CD14-positive monocyte (primary cell): Measurements from ENCODE around the gene DHX30. TPM values are rescaled to one million over a fixed set of nuclear protein-coding genes. Genes with fewer than 3 reads are reported as not detected.

Source experiments
- DNase-seq, 3 donors: peaks; one replicate each; pipeline ENCODE4 v3.0.0-alpha.2; 2011 to 2022
- H2AFZ ChIP-seq: 2 replicates; pipeline ENCODE4 v1.6.0; 2012; ENCODE audit warnings: mild to moderate bottlenecking, low read depth, low read length, inconsistent platforms; ENCODE audit not compliant: insufficient read depth, poor library complexity, severe bottlenecking
- H3K27ac ChIP-seq, 2 donors: 1 replicate in 1 of 2; 2 replicates in 1 of 2; pipeline ENCODE4 v1.5.1; 2012 to 2013; ENCODE audit warnings: low read length in 2 of 2, control low read depth in 1 of 2, inconsistent platforms in 1 of 2, low read depth in 1 of 2, mild to moderate bottlenecking in 1 of 2
- H3K27me3 ChIP-seq, 2 donors: one replicate each; pipeline versions ENCODE4 v1.6.0 to v1.6.1; 2011 to 2013; ENCODE audit warnings: low read length in 2 of 2; ENCODE audit not compliant: control insufficient read depth in 2 of 2, insufficient read depth in 2 of 2
- H3K36me3 ChIP-seq, 2 donors: replicated peaks in 1 of 2; 1 replicate in 1 of 2; 2 replicates in 1 of 2; pipeline versions ENCODE4 v1.5.1 to v1.6.1; 2012 to 2013; ENCODE audit warnings: low read length in 2 of 2, control low read depth in 1 of 2, inconsistent platforms in 1 of 2, mild to moderate bottlenecking in 1 of 2; ENCODE audit not compliant: insufficient read depth in 2 of 2, control insufficient read depth in 1 of 2
- H3K4me1 ChIP-seq, 2 donors: 1 replicate in 1 of 2; 2 replicates in 1 of 2; pipeline versions ENCODE4 v1.5.1 to v1.6.1; 2012 to 2013; ENCODE audit warnings: low read length in 2 of 2, control low read depth in 1 of 2, inconsistent platforms in 1 of 2, mild to moderate bottlenecking in 1 of 2, moderate library complexity in 1 of 2; ENCODE audit not compliant: insufficient read depth in 2 of 2, control insufficient read depth in 1 of 2
- H3K4me2 ChIP-seq: replicated peaks from 2 replicates; pipeline ENCODE3; 2012; ENCODE audit warnings: low read length, moderate library complexity, mild to moderate bottlenecking; ENCODE audit not compliant: poor library complexity, severe bottlenecking; ENCODE audit errors: extremely low read depth
- H3K4me3 ChIP-seq, 3 experiments: fragments of 200-600 bp in 1 of 3; sonication (generic) in 1 of 3; replicated peaks in 1 of 3; 1 replicate in 2 of 3; 2 replicates in 1 of 3; pipeline ENCODE4 v1.5.1; 2011 to 2013; ENCODE audit warnings: low read length in 3 of 3, mild to moderate bottlenecking in 3 of 3, control low read depth in 2 of 3, low read depth in 2 of 3, inconsistent platforms in 1 of 3, moderate library complexity in 1 of 3
- H3K79me2 ChIP-seq: 2 replicates; pipeline ENCODE4 v1.6.0; 2012; ENCODE audit warnings: mild to moderate bottlenecking, control low read depth, inconsistent platforms, low read length, moderate library complexity; ENCODE audit not compliant: insufficient read depth
- H3K9ac ChIP-seq: 2 replicates; pipeline ENCODE4 v1.6.0; 2017; ENCODE audit warnings: low read length, mild to moderate bottlenecking; ENCODE audit not compliant: insufficient read depth, poor library complexity, severe bottlenecking
- H3K9me3 ChIP-seq, 2 donors: replicated peaks in 1 of 2; 1 replicate in 1 of 2; 2 replicates in 1 of 2; pipeline versions ENCODE4 v1.5.1 to v1.6.1; 2012 to 2013; ENCODE audit warnings: low read length in 2 of 2, control low read depth in 1 of 2; ENCODE audit not compliant: control insufficient read depth in 1 of 2, insufficient read depth in 1 of 2
- H4K20me1 ChIP-seq: 2 replicates; pipeline ENCODE4 v1.6.0; 2012; ENCODE audit warnings: mild to moderate bottlenecking, low read length, control low read depth, moderate library complexity; ENCODE audit not compliant: insufficient read depth
- H3K27ac Mint-ChIP-seq, 7 donors: one replicate each; pipeline ENCODE4 v1.8.0; 2020; ENCODE audit warnings: mild to moderate bottlenecking in 7 of 7, mixed read lengths in 7 of 7, moderate library complexity in 6 of 7, inconsistent platforms in 2 of 7
- H3K27me3 Mint-ChIP-seq, 3 donors: one replicate each; pipeline ENCODE4 v1.8.0; 2021 to 2022; ENCODE audit warnings: low read depth in 3 of 3, mild to moderate bottlenecking in 3 of 3, mixed read lengths in 3 of 3, moderate library complexity in 3 of 3, inconsistent platforms in 1 of 3
- H3K36me3 Mint-ChIP-seq, 2 donors: one replicate each; pipeline ENCODE4 v1.8.0; 2020; ENCODE audit warnings: mixed read lengths in 2 of 2, inconsistent platforms in 1 of 2, mild to moderate bottlenecking in 1 of 2
- H3K4me1 Mint-ChIP-seq: one replicate; pipeline ENCODE4 v1.8.0; 2020; ENCODE audit warnings: mild to moderate bottlenecking, mixed read lengths
- H3K4me3 Mint-ChIP-seq, 2 donors: one replicate each; pipeline ENCODE4 v1.8.0; 2020; ENCODE audit warnings: mild to moderate bottlenecking in 2 of 2, mixed read lengths in 2 of 2, moderate library complexity in 1 of 2
- H3K9me3 Mint-ChIP-seq, 7 donors: one replicate each; pipeline ENCODE4 v1.8.0; 2020 to 2022; ENCODE audit warnings: mixed read lengths in 7 of 7, mild to moderate bottlenecking in 6 of 7, moderate library complexity in 6 of 7, inconsistent platforms in 2 of 7
- WGBS: methylation state at CpG from one replicate; pipeline ENCODE4 v1.1.5; 2013; ENCODE audit warnings: missing lambda C conversion rate; ENCODE audit not compliant: insufficient coverage; 5-methylcytosine and 5-hydroxymethylcytosine counted together
- intact Hi-C, 2 donors: fragments of 100-400 bp; cut with micrococcal nuclease; formaldehyde crosslinking; loops; one replicate each; pipeline versions ENCODE4 v1.15.0 to v1.15.1; 2023
- polyA plus RNA-seq, 3 donors: library from polyadenylated mRNA; depleted of rRNA in 1 of 3; unstranded in 2 of 3; stranded (reverse) in 1 of 3; fragments of 300-500 nt in 2 of 3; fragments of >200 nt in 1 of 3; fragmentation: Illumina TruSeq in 2 of 3; gene quantifications; 1 replicate in 2 of 3; 2 replicates in 1 of 3; pipeline ENCODE4 v1.2.3, GENCODE V29; 2012 to 2021
- TF ChIP-seq, protein P1 (sequence below): fragments of 200-600 bp; IDR thresholded peaks from one replicate; pipeline ENCODE4 v1.8.0; 2022; ENCODE audit warnings: antibody characterized with exemption, mild to moderate bottlenecking

Gene DHX30
- polyA plus RNA-seq, 3 donors: 19.4 to 43.9 (median 20.1) TPM

DNA sequence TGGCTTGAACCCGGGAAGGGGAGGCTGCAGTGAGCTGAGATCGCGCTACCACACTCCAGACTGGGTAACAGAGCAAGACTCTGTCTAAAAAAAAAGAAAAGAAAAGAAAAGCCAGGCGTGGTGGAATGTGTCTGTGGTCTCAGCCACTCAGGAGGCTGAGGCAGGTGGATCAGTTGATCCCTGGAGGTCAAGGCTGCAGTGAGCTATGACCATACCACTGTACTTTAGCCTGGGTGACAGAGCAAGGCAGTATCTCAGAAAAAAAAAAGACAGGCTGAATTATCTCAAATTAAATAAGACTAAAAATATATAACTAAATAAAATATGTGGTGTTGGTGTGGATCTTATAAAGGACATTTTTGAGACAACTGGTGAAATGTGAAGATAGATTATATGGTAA is 41.9 kb upstream of the DHX30 start:
- Histone ChIP-seq H3K27ac (no peak overlapping the region), H3K79me2 (peaks cover 64% of the 10 kb centered on the region), H4K20me1 (peaks cover 24% of the 10 kb centered on the region), H3K36me3 (peaks cover 33 to 52% of the 10 kb centered on the region in 2 donors), H3K9me3 (no peaks in the 10 kb centered on the region), H3K4me3 (no peak overlapping the region), H3K4me2 (no peak overlapping the region), H2AFZ (no peak overlapping the region), H3K9ac (no peak overlapping the region), H3K27me3 (no peaks in the 10 kb centered on the region), H3K4me1 (no peaks in the 10 kb centered on the region)
- peak overlapping the region in 3 of 7 donors; percentile 15 to 88 (median 22) for H3K27ac Mint-ChIP-seq
- H3K36me3 Mint-ChIP-seq: peaks cover 36 to 70% of the 10 kb centered on the region in 2 donors
- TF ChIP-seq, protein P1, sequence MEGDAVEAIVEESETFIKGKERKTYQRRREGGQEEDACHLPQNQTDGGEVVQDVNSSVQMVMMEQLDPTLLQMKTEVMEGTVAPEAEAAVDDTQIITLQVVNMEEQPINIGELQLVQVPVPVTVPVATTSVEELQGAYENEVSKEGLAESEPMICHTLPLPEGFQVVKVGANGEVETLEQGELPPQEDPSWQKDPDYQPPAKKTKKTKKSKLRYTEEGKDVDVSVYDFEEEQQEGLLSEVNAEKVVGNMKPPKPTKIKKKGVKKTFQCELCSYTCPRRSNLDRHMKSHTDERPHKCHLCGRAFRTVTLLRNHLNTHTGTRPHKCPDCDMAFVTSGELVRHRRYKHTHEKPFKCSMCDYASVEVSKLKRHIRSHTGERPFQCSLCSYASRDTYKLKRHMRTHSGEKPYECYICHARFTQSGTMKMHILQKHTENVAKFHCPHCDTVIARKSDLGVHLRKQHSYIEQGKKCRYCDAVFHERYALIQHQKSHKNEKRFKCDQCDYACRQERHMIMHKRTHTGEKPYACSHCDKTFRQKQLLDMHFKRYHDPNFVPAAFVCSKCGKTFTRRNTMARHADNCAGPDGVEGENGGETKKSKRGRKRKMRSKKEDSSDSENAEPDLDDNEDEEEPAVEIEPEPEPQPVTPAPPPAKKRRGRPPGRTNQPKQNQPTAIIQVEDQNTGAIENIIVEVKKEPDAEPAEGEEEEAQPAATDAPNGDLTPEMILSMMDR: no peak
- no peaks in the 10 kb centered on the region for H3K4me1 Mint-ChIP-seq
- H3K4me3 Mint-ChIP-seq: no peak overlapping the region
- peaks cover 0 to 1% (median 0%) of the 10 kb centered on the region in 3 donors for H3K27me3 Mint-ChIP-seq
- no peak for DNase-seq
- H3K9me3 Mint-ChIP-seq: peaks cover 0 to 3% (median 0%) of the 10 kb centered on the region in 7 donors
- WGBS: no CpG with 5 or more reads among the region's 4 CpGs
- intact Hi-C loops: no loop called here

DNA sequence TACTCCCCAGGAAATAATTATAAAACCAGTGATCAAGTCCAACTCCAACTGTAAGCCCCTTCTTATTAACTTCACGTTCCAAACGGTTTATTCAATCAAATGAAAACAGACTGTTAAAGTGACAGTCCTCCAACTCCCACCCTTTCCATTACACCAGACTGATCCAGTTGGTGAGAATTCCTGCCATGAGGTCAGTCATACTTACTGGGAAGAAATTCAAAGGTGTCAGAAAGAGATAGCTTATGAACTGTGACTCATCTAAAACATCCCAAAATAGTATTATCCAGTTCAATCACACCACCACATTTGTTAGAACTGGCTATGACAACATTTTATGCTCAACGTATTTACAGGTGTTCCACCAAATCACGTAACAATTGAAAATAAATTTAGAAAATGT is 40.7 kb upstream of the DHX30 start:
- TF ChIP-seq, protein P1: no peak
- Histone ChIP-seq H3K9ac (no peak overlapping the region), H3K4me1 (no peaks in the 10 kb centered on the region), H2AFZ (no peak overlapping the region), H3K36me3 (peaks cover 35 to 54% of the 10 kb centered on the region in 2 donors), H3K9me3 (no peaks in the 10 kb centered on the region), H3K27ac (no peak overlapping the region), H3K79me2 (peaks cover 60% of the 10 kb centered on the region), H3K4me2 (no peak overlapping the region), H3K4me3 (no peak overlapping the region), H4K20me1 (peaks cover 25% of the 10 kb centered on the region), H3K27me3 (no peaks in the 10 kb centered on the region)
- H3K9me3 Mint-ChIP-seq: no peaks in the 10 kb centered on the region
- H3K27me3 Mint-ChIP-seq: no peaks in the 10 kb centered on the region
- no peak overlapping the region for H3K4me3 Mint-ChIP-seq
- 100% methylated on average over 2 of the region's 4 CpGs for WGBS
- no peak for DNase-seq
- no peaks in the 10 kb centered on the region for H3K4me1 Mint-ChIP-seq
- peaks cover 34 to 69% of the 10 kb centered on the region in 2 donors for H3K36me3 Mint-ChIP-seq
- H3K27ac Mint-ChIP-seq: peak overlapping the region in 4 of 7 donors; percentile 15 to 56 (median 40)
- intact Hi-C loops: no loop called here
